ENCODE data around the gene TBC1D10A.

DNA sequence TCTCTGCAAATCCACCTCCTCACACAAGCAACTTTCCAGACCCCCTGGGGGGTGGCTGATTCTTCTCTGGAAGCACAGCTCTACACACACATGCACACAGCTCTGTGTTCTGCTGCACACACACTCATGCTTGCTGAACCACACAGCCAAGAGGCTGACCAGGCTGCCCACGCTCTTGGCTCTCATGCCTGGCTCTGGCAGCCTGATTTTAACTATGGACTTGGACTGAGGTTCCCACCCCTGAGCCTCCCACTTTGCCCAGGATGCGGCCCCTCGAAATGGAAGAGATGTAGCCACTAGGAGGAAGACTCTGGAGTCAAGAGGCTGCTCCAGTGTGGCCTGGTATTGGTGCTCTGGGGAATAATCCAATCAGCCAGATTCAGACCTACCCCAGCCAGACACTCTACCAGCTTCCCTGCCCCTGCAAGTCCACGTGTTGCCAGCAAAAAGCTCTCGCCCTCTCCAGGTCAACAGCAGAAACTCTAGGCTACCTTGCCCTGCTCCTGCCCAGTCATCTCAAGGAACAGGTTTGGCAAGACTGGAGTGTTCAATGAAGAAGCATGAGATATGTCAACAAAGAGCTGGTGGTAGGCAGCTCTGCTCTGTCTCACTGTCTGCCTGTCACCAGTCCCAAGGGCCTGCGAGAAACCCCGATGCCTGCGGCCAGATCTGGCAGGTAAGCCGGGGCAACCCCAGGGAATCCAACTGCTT lies 28.6 kb downstream of the TBC1D10A start:
- TF ChIP-seq, protein P1, sequence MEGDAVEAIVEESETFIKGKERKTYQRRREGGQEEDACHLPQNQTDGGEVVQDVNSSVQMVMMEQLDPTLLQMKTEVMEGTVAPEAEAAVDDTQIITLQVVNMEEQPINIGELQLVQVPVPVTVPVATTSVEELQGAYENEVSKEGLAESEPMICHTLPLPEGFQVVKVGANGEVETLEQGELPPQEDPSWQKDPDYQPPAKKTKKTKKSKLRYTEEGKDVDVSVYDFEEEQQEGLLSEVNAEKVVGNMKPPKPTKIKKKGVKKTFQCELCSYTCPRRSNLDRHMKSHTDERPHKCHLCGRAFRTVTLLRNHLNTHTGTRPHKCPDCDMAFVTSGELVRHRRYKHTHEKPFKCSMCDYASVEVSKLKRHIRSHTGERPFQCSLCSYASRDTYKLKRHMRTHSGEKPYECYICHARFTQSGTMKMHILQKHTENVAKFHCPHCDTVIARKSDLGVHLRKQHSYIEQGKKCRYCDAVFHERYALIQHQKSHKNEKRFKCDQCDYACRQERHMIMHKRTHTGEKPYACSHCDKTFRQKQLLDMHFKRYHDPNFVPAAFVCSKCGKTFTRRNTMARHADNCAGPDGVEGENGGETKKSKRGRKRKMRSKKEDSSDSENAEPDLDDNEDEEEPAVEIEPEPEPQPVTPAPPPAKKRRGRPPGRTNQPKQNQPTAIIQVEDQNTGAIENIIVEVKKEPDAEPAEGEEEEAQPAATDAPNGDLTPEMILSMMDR (conservative IDR thresholded peaks at IDR 0.05; ENCODE audit: low read length), result no peak
- no peak for TF ChIP-seq EZH2phosphoT487 (IDR thresholded peaks at IDR 0.05; ENCODE audit: borderline replicate concordance)
